GM23338 (cell line): ENCODE measurements around the gene TMEM53. TPM values are rescaled to one million over a fixed set of nuclear protein-coding genes. Genes with fewer than 3 reads are reported as not detected.

ENCODE experiments used
- ATAC-seq: fragments of 200-7000 bp; cut with Tn5 transposase; 3 replicates; pipeline ENCODE4 v1.9.1; 2020
- DNase-seq: peaks from one replicate; pipeline ENCODE4 v3.0.0-alpha.2; 2015; ENCODE audit warnings: low spot score
- H2AFZ ChIP-seq: fragments of 200-600 bp; sonication (generic); 2 replicates; pipeline ENCODE4 v1.8.0; 2016; ENCODE audit warnings: antibody characterized with exemption, mild to moderate bottlenecking, moderate library complexity
- H3F3A ChIP-seq: fragments of 200-600 bp; sonication (generic); replicated peaks from 2 replicates; pipeline ENCODE4 v1.8.0; 2017; ENCODE audit warnings: antibody characterized with exemption, mixed run types, low read depth
- H3K27ac ChIP-seq: fragments of 200-600 bp; sonication (generic); 2 replicates; pipeline ENCODE4 v1.6.1; 2016; ENCODE audit warnings: low read depth
- H3K27me3 ChIP-seq: fragments of 200-600 bp; sonication (generic); 2 replicates; pipeline ENCODE4 v1.8.0; 2016; ENCODE audit warnings: mild to moderate bottlenecking, mixed run types, moderate library complexity; ENCODE audit not compliant: insufficient read depth
- H3K36me3 ChIP-seq: fragments of 200-600 bp; sonication (generic); 2 replicates; pipeline ENCODE4 v1.8.0; 2016; ENCODE audit warnings: mild to moderate bottlenecking; ENCODE audit not compliant: insufficient read depth
- H3K4me1 ChIP-seq: fragments of 200-600 bp; sonication (generic); 2 replicates; pipeline ENCODE4 v1.8.0; 2016; ENCODE audit warnings: mild to moderate bottlenecking, moderate library complexity; ENCODE audit not compliant: insufficient read depth
- H3K4me2 ChIP-seq: fragments of 200-600 bp; sonication (generic); 2 replicates; pipeline ENCODE4 v1.7.1; 2017; ENCODE audit warnings: mixed run types
- H3K4me3 ChIP-seq: fragments of 200-600 bp; sonication (generic); 2 replicates; pipeline ENCODE4 v1.6.1; 2016; ENCODE audit warnings: mixed run types
- H3K79me2 ChIP-seq: fragments of 200-600 bp; sonication (generic); replicated peaks from 2 replicates; pipeline ENCODE4 v1.8.0; 2017; ENCODE audit warnings: mild to moderate bottlenecking; ENCODE audit not compliant: insufficient read depth
- H3K9me2 ChIP-seq: fragments of 200-600 bp; sonication (generic); 2 replicates; pipeline ENCODE4 v1.8.0; 2017; ENCODE audit not compliant: insufficient read depth
- H4K20me1 ChIP-seq: fragments of 200-600 bp; sonication (generic); replicated peaks from 2 replicates; pipeline ENCODE4 v1.8.0; 2017; ENCODE audit warnings: mild to moderate bottlenecking; ENCODE audit not compliant: insufficient read depth
- H3K27ac Mint-ChIP-seq: 2 replicates; pipeline ENCODE4 v1.8.0; 2020; ENCODE audit warnings: inconsistent platforms, mild to moderate bottlenecking, moderate library complexity, mixed read lengths
- H3K27me3 Mint-ChIP-seq: 3 replicates; pipeline ENCODE4 v1.8.0; 2022; ENCODE audit warnings: low read depth, mild to moderate bottlenecking, moderate library complexity, mixed read lengths, inconsistent platforms; ENCODE audit not compliant: insufficient read depth, poor library complexity
- H3K36me3 Mint-ChIP-seq: 3 replicates; pipeline ENCODE4 v1.8.0; 2021; ENCODE audit warnings: low read depth, mild to moderate bottlenecking, inconsistent platforms, moderate library complexity, mixed read lengths
- H3K4me1 Mint-ChIP-seq: 3 replicates; pipeline ENCODE4 v1.8.0; 2020; ENCODE audit warnings: mild to moderate bottlenecking, inconsistent platforms, mixed read lengths
- H3K4me3 Mint-ChIP-seq: 3 replicates; pipeline ENCODE4 v1.8.0; 2021; ENCODE audit warnings: moderate library complexity, mild to moderate bottlenecking, inconsistent platforms, mixed read lengths
- H3K9me3 Mint-ChIP-seq: 3 replicates; pipeline ENCODE4 v1.8.0; 2020; ENCODE audit warnings: moderate library complexity, mild to moderate bottlenecking, inconsistent platforms, mixed read lengths
- CREB1 ChIP-seq: fragments of 250-450 bp; sonication (Bioruptor Pico); IDR thresholded peaks from 2 replicates; pipeline ENCODE4 v1.5.0; 2020; ENCODE audit warnings: low read depth, mild to moderate bottlenecking, moderate library complexity
- JUNB ChIP-seq: IDR thresholded peaks from one replicate; pipeline ENCODE4 v1.6.1; 2016; ENCODE audit warnings: antibody characterized with exemption; ENCODE audit not compliant: unreplicated experiment
- NANOG ChIP-seq: IDR thresholded peaks from 2 replicates; pipeline ENCODE4 v1.6.1; 2016; ENCODE audit warnings: antibody characterized with exemption, borderline replicate concordance
- ZNF114 ChIP-seq: fragments of 250-450 bp; sonication (Bioruptor Pico); IDR thresholded peaks from 2 replicates; pipeline ENCODE4 v1.5.0; 2020; ENCODE audit warnings: mild to moderate bottlenecking, moderate library complexity
- polyA plus RNA-seq: library from polyadenylated mRNA; unstranded; fragments of >200 nt; fragmentation: Nextera tagmentation; extraction: Ambion mirVana; gene quantifications from 2 replicates; pipeline ENCODE4 v1.2.1, GENCODE V29; 2016
- total RNA-seq: library from RNA; depleted of rRNA; stranded (reverse); fragments of >200 nt; shearing (Covaris generic); gene quantifications from 2 replicates; pipeline ENCODE4 v1.2.3, GENCODE V29; 2014
- TF ChIP-seq, protein P1 (sequence below): fragments of 250-450 bp; sonication (Bioruptor Pico); IDR thresholded peaks from 2 replicates; pipeline ENCODE4 v1.5.0; 2020; ENCODE audit warnings: mild to moderate bottlenecking, moderate library complexity

TMEM53 gene
- total and polyA plus RNA-seq, 2 experiments from 2014 or later, result 15.4 to 20.8 TPM

- TF ChIP-seq, protein P1, sequence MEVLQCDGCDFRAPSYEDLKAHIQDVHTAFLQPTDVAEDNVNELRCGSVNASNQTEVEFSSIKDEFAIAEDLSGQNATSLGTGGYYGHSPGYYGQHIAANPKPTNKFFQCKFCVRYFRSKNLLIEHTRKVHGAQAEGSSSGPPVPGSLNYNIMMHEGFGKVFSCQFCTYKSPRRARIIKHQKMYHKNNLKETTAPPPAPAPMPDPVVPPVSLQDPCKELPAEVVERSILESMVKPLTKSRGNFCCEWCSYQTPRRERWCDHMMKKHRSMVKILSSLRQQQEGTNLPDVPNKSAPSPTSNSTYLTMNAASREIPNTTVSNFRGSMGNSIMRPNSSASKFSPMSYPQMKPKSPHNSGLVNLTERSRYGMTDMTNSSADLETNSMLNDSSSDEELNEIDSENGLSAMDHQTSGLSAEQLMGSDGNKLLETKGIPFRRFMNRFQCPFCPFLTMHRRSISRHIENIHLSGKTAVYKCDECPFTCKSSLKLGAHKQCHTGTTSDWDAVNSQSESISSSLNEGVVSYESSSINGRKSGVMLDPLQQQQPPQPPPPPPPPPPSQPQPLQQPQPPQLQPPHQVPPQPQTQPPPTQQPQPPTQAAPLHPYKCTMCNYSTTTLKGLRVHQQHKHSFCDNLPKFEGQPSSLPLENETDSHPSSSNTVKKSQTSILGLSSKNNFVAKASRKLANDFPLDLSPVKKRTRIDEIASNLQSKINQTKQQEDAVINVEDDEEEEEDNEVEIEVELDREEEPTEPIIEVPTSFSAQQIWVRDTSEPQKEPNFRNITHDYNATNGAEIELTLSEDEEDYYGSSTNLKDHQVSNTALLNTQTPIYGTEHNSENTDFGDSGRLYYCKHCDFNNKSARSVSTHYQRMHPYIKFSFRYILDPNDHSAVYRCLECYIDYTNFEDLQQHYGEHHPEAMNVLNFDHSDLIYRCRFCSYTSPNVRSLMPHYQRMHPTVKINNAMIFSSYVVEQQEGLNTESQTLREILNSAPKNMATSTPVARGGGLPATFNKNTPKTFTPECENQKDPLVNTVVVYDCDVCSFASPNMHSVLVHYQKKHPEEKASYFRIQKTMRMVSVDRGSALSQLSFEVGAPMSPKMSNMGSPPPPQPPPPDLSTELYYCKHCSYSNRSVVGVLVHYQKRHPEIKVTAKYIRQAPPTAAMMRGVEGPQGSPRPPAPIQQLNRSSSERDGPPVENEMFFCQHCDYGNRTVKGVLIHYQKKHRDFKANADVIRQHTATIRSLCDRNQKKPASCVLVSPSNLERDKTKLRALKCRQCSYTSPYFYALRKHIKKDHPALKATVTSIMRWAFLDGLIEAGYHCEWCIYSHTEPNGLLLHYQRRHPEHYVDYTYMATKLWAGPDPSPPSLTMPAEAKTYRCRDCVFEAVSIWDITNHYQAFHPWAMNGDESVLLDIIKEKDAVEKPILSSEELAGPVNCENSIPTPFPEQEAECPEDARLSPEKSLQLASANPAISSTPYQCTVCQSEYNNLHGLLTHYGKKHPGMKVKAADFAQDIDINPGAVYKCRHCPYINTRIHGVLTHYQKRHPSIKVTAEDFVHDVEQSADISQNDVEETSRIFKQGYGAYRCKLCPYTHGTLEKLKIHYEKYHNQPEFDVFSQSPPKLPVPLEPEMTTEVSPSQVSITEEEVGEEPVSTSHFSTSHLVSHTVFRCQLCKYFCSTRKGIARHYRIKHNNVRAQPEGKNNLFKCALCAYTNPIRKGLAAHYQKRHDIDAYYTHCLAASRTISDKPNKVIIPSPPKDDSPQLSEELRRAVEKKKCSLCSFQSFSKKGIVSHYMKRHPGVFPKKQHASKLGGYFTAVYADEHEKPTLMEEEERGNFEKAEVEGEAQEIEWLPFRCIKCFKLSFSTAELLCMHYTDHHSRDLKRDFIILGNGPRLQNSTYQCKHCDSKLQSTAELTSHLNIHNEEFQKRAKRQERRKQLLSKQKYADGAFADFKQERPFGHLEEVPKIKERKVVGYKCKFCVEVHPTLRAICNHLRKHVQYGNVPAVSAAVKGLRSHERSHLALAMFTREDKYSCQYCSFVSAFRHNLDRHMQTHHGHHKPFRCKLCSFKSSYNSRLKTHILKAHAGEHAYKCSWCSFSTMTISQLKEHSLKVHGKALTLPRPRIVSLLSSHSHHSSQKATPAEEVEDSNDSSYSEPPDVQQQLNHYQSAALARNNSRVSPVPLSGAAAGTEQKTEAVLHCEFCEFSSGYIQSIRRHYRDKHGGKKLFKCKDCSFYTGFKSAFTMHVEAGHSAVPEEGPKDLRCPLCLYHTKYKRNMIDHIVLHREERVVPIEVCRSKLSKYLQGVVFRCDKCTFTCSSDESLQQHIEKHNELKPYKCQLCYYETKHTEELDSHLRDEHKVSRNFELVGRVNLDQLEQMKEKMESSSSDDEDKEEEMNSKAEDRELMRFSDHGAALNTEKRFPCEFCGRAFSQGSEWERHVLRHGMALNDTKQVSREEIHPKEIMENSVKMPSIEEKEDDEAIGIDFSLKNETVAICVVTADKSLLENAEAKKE (CRISPR knock-in tag), result no peak
- TF ChIP-seq JUNB, result no peak
- no peak for TF ChIP-seq ZNF114 (CRISPR knock-in tag)
Observed at GRCh38 chr1:44677201-44677766, 3.0 kb upstream of the TMEM53 start (continued).

DNA sequence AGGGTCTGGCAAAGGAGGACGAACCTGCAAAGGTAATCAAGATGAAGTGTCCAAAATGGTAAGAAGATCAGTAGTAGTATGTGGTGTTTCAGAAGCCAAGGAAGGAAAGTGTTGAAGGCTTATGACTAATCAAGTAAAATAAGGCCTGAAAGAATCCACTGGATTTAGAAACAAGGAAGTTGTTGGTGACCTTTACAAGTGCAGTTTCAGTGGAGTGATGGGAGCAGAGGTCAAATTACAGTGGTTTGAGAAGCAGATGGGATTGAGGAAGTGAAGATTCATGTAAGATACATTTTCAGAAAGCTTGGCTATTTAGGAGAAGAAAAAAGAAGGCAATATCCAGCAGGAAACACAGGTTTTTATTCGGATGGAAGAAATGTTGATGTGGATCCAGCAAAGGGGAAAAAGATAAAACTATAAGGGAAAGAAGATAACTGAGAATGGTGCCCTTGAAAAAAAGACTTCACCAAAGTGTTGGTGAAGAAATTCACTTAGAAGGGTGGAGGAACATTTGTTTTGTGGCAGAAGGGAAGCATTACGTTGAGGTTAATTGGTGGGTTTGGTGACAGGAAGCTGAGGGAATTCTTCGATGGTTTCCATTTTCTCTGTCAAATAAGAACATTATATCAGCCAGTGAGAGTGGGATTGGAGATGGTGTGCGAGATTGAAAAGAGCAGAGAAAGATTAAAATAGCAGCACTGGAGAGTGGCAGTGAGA, 2.4 kb upstream of the TMEM53 start:
- H3K9me2 ChIP-seq, result no peaks in the 10 kb centered on the region
- Mint-ChIP-seq H3K36me3 (no peaks in the 10 kb centered on the region; the same call in 2 of the 3 replicates), H3K27ac (no peak overlapping the region), H3K9me3 (no peaks in the 10 kb centered on the region), H3K4me3 (no peak overlapping the region), H3K27me3 (peaks cover 8% of the 10 kb centered on the region), H3K4me1 (peaks cover 21% of the 10 kb centered on the region)
- no peaks in the 10 kb centered on the region for H3K79me2 ChIP-seq
- H3K27me3 ChIP-seq, result no peaks in the 10 kb centered on the region
- no peak overlapping the region for H3K27ac ChIP-seq
- no peaks in the 10 kb centered on the region; the same call in 1 of the 2 replicates for H4K20me1 ChIP-seq
- no peak overlapping the region for H2AFZ ChIP-seq
- H3K4me1 ChIP-seq, result peaks cover 28% of the 10 kb centered on the region
- DNase-seq, result no peak
- no peak for ATAC-seq
- 0 out of 2 replicates have a peak, but pooled peaks cover 6% of the 10 kb centered on the region for H3F3A ChIP-seq
- no peaks in the 10 kb centered on the region for H3K36me3 ChIP-seq
- no peak overlapping the region for H3K4me3 ChIP-seq
- H3K4me2 ChIP-seq, result peak overlapping the region; percentile 55; the same call in 1 of the 2 replicates
- TF ChIP-seq CREB1, result no peak
- TF ChIP-seq NANOG, result no peak
- TF ChIP-seq, protein P1 (CRISPR knock-in tag), result no peak
- TF ChIP-seq JUNB, result no peak
